OCI-LY3 (cell line): Measurements from ENCODE around the gene LTBP4.

ENCODE experiments used
- CTCF ChIP-seq: fragments of 200-600, 300-600 bp; sonication (generic); IDR thresholded peaks from 2 replicates; pipeline ENCODE4 v1.5.1; 2014; ENCODE audit warnings: antibody characterized with exemption, low read length, low read depth
- EZH2phosphoT487 ChIP-seq: fragments of 200-600 bp; shearing (Covaris generic); IDR thresholded peaks from 2 replicates; pipeline ENCODE4 v1.6.1; 2018; ENCODE audit warnings: antibody characterized with exemption, mixed run types, low read depth

GRCh38 chr19:40582467-40582866 is 18.7 kb upstream of the LTBP4 start:
- TF ChIP-seq CTCF (no peak), EZH2phosphoT487 (no peak)
